GM19452 (cell line): Measurements from ENCODE around the gene PTPRN2.
"Not testable (repeated sequence)": the region's sequence is repeated elsewhere in the genome, so short reads cannot be mapped to it uniquely, and the experiment has no call there.

Source experiments
- ATAC-seq: cut with Tn5 transposase; IDR thresholded peaks from one replicate; pipeline ENCODE4 v1.9.1; 2021; ENCODE audit not compliant: unreplicated experiment

Gene PTPRN2

GRCh38 chr7:158203948-158204347 lies 383.7 kb downstream of the PTPRN2 start:
- not testable (repeated sequence) for ATAC-seq

GRCh38 chr7:158194365-158194900 lies 393.2 kb downstream of the PTPRN2 start:
- no peak for ATAC-seq

- ATAC-seq: no peak
Observed at GRCh38 chr7:158193446-158193845, 394.2 kb downstream of the PTPRN2 start.

- no peak for ATAC-seq
Observed at GRCh38 chr7:158192956-158193355, 394.7 kb downstream of the PTPRN2 start.

- no peak for ATAC-seq
Observed at GRCh38 chr7:158192184-158192835, 395.3 kb downstream of the PTPRN2 start.

- ATAC-seq: no peak
Observed at GRCh38 chr7:158191671-158192070, 396.0 kb downstream of the PTPRN2 start.

- no peak for ATAC-seq
Observed at GRCh38 chr7:158190756-158191155, 396.9 kb downstream of the PTPRN2 start.

- no peak for ATAC-seq
Observed at GRCh38 chr7:158188676-158189075, 398.9 kb downstream of the PTPRN2 start.

GRCh38 chr7:158187694-158187994 lies 400.0 kb downstream of the PTPRN2 start:
- ATAC-seq: no peak

GRCh38 chr7:158186864-158187693 lies 400.5 kb downstream of the PTPRN2 start:
- no peak for ATAC-seq

GRCh38 chr7:158186406-158186805 lies 401.2 kb downstream of the PTPRN2 start:
- no peak for ATAC-seq

- no peak for ATAC-seq
Observed at GRCh38 chr7:158185653-158186052, 402.0 kb downstream of the PTPRN2 start.

- ATAC-seq: no peak
Observed at GRCh38 chr7:158183431-158183830, 404.2 kb downstream of the PTPRN2 start.

- ATAC-seq: no peak
Observed at GRCh38 chr7:158176561-158177173, 411.0 kb downstream of the PTPRN2 start.

GRCh38 chr7:158175779-158176178 lies 411.8 kb downstream of the PTPRN2 start:
- no peak for ATAC-seq

GRCh38 chr7:158174947-158175346 lies 412.7 kb downstream of the PTPRN2 start:
- no peak for ATAC-seq

- ATAC-seq: no peak
Observed at GRCh38 chr7:158167373-158167772, 420.2 kb downstream of the PTPRN2 start.

GRCh38 chr7:158166386-158167340 lies 421.0 kb downstream of the PTPRN2 start:
- ATAC-seq: no peak

- ATAC-seq: no peak
Observed at GRCh38 chr7:158165711-158166110, 421.9 kb downstream of the PTPRN2 start.
